ENCODE results near the gene SPACA6.

SPACA6 gene

DNA sequence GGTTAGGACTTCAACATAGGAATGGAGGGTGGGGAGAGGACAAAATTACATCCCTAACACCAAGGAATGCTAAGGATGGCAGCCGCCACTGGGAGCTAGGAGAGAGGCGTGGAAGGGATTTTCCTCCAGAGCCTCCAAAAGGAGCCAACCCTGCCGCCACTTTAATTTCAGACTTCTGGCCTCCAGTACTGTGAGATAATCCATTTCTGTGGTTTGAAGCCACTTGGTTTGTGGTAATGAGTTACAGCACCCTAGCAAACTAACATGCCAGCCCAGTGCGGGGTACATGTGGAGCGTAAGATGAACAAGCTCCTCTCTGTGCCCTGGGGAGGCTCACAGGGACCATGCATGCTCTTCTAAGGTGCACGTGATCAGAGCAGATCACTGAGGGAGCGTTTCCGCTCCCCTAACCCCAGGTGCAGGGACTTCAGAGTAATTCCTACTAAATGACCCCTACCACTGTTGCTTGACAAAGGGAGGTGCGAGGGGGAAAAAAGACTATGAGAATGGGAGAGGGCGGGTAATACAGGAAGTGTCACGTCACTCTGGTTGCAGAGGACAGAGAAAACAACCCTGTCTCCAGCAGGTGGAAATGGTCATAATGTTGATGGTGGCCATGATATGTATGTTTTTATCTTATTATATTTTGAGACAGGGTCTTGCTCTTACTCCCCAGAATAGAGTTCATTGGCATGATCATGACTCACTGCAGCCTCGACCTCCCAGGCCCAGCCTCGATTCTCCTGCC, 46.5 kb downstream of the SPACA6 start:
- DNase-seq: no peak

DNA sequence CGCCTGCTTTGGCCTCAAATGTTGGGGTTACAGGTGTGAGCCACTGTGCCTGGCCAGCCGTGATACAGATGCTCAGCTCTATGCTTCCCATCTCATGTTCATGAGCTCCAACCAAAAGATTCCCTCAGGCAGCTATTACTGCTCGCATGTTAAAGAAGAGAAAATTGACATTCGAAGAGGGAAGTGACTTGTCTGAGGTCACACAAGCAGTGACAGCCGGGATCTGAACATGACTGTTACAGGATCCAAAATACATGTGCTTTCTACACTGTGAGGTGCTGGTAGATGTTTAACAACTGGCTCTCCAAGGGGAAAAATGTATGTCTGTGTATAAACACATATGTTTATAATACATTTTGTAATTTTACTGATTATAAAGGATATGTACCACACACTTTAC, 47.2 kb downstream of the SPACA6 start:
- no peak for DNase-seq

GRCh38 chr19:51742789-51743188, 49.7 kb downstream of the SPACA6 start:
- no peak for DNase-seq

- no peak for DNase-seq
Measured at GRCh38 chr19:51743405-51743804, 50.3 kb downstream of the SPACA6 start.

- no peak for DNase-seq
Measured at GRCh38 chr19:51746731-51747130, 53.6 kb downstream of the SPACA6 start.

DNA sequence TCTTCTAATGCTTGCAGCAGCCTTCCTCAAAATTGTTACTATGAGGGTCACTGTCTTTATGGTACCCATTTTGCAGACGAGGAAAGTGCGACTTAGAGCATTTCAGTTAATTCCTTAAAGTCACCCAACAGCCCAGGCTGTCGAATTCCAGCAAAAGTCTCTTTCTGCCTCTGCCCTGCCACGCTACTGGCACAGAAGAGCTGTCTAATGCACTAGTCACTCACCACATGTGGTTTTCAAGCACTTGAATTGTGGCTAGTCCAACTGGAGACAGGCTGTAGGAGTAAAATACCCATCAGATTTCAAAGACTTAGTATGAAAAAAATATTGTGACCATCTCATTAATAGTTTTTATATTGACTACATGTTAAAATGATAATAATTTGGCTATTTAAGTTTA, 56.8 kb downstream of the SPACA6 start:
- no peak for DNase-seq

- no peak for DNase-seq
Measured at GRCh38 chr19:51750400-51751094, 57.4 kb downstream of the SPACA6 start.

DNA sequence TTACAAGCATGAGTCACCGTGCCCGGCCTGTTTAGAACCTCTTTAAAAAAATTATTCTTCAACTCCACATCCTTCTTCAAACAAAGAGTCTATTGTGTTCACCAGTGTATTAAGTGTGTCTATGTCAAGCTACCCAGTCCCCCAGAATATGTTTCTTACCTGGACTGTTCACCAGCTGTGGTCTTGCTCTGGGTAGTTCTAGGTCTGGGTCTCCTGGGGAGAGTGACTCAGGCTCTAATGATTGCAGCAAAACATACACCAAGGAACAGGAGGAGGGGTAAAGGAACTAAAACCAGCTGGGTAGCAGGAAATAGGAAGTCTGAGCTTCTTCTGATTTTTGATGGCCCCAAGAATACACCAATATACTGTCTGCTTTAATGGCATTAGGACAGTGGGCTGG, 58.5 kb downstream of the SPACA6 start, which contains the start of gene FPR1:
FPR1 (minus strand) TSS at position 224 of the 400 bp plus-strand sequence. CDS start 4,884 bp downstream, outside the sequence.
- no peak for DNase-seq

GRCh38 chr19:51754109-51754508, 61.0 kb downstream of the SPACA6 start:
- no peak for DNase-seq

DNA sequence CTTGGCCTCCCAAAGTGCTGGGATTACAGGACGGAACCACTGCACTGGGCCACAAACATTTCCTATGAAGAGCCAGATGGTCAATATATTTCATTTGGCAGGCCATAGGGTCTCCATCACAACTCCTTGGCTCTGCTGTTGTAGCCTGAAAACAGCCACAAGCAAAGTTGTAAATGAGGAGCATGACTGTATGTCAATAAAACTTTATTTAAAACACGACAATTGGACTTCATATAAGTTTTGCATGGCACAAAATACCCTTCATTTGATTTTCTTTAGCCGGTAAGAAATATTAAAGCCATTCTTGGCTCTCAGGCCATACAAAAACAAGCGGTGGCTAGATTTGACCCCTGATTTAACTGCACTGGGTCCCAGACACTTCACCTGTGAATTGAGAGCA, 61.6 kb downstream of the SPACA6 start:
- DNase-seq: no peak
